NCI-H82 treated with DMSO at 0.1 percent for 48 hours (cell line): ENCODE data around the gene AGAP9.
"Not testable (repeated sequence)": the region's sequence is repeated elsewhere in the genome, so short reads cannot be mapped to it uniquely, and the experiment has no call there.

ENCODE experiments used
- DNase-seq: peaks from one replicate; lab custom pipeline; 2025; ENCODE audit not compliant: unreplicated experiment; lab: John Stamatoyannopoulos, UW

The AGAP9 gene

GRCh38 chr10:47458466-47459154 lies 64.8 kb downstream of the AGAP9 start:
- DNase-seq = no peak

DNA sequence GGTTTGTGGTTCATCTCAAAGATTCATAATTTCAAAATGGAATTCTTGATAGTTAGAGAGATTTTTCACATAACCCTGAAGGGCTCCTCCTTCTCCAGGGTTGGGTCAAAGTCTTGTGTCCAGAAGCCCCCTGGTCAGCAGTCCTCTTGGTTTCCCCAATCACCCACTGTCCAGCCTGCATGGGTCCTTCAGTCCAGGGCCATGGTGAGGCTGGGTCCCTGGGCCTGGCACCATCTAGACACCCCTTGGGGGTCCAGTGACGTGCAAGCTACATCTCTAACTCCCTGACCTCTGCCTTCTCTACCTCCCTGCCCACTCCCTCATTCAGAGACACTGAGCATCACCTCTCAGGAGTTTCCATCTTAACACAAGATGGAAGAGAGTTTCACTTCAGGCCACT lies 65.6 kb downstream of the AGAP9 start:
- DNase-seq = no peak

DNA sequence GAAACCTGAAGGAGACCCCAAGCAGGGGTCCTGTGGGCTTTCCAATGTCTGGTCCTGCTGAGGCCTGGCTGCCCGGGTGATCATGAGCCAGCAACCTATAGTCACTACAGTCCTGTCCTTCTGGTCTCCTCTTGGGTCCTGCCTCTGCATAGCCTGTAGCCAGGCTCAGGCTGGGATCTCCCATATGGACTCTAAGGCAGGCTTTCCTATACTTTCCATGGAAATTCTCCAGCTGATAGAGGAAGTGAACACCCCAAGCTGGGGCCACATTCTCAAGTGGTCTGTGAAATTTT lies 66.0 kb downstream of the AGAP9 start:
- no peak for DNase-seq

DNA sequence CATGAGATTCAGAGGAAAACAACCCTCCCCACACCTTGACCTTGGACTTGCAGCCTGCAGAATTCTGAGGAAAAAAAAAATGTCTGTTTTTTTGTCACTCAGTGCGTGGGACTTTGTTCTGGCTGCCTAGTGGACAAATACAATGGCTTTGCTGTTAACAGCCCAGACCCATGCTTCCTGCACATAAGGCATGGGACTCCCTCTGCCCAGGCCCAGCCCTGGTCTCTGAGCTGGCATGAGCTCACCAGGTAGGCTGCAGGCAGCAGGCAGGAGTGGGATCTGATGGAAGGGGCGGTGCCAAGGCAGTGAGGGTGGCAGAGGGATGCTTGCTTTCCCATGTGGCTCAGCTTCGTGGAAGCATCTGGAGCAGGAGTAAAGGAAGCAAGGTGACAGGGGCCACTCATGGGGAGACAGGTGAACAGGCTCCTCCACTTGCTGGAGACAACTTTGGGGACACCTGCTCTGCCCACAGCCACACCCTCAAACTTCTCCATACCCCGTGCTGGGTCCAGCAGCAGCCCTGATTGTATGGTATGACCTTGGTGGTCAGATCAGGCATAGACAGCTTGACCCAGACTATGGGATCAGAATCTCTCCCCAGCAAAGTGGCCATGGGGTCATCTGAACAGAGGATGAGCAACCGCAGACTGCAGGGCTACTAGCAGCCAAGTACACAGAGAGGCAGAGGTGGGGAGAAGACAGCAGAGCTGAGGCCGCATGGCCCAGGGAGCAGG lies 66.5 kb downstream of the AGAP9 start:
- DNase-seq = no peak

DNA sequence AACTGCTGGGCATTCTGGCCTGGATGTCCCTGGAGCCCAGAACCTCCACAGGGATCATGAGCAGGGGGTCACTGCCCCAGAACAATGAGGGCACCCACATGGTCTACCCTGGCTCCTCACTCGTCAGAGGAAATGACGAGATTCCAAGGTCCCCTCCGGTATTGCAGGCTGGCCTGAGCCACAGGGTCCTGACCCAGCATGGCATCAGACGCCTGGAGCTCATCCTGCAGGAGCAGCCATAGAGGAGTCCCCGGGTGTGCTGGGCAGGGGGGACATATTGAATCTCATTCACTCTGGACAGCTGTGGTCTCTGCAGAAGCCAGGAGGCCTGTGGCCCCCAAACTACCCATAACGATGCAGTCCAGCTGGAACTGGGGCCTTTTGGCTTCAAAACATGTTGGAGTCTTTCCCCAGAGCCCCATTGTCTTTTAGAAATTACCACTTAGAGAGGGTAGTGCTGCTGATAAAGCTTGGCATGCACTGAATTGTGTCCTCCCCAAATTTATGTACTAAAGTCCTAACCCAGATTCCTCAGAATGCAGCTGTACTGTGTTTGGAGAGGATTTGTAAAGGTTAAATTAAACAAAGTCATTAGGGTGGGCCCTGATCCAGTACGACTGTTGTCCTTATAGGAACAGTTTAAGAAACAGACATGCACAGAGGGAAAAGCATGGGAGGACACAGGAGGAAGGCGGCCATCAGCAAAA lies 67.2 kb downstream of the AGAP9 start:
- DNase-seq = no peak

- not testable (repeated sequence) for DNase-seq
Measured at GRCh38 chr10:47455350-47456078, 67.9 kb downstream of the AGAP9 start.

DNA sequence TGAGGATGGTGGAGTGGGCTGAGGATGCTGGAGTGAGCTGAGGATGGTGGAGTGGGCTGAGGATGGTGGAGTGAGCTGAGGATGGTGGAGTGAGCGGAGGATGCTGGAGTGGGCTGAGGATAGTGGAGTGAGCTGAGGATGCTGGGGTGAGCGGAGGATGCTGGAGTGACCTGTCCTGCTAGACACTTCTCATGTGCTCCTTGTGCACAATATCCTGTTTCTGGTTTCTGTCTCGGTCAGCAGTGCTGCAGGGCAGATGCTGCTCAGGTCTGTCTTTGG lies 68.7 kb downstream of the AGAP9 start:
- no peak for DNase-seq

DNA sequence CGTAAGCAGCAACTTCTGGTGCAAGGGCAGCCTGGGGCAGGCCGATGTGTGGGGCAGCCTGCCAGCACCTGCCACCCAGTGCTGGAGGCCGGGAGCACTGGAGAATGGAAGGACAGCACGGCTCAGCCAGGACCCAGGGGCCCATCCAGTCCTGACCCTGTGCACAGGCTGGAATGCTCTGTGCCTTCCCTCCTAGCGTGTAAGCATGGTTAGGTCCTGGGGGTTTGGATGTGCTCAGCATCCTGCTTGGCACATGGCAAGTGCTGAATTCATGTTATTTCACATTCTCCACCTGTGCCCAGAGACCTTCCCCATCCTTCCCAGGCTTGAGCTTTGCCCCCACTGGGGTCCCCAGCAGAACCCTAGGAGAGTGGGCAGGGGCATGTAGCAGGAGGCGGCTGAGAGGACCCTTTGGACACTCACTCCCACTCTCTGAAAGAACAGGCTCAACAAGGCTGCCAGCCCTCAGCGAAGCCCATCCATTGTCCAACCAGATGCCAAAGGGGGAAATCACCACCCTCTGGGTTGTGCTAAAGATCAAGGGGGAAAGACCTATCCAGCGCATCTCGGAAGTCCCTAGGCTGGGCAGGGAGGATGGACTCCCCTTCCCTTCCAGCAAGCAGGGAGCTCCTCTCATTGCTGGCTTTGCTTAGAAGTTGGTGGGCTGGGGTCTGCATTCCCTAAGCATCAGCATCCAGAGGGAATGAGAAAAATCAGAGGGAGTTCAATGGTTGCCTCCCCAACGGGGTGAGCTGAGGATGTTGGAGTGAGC lies 69.2 kb downstream of the AGAP9 start:
- no peak for DNase-seq

GRCh38 chr10:47453141-47454007 lies 70.1 kb downstream of the AGAP9 start:
- no peak for DNase-seq

GRCh38 chr10:47452495-47453140 lies 70.8 kb downstream of the AGAP9 start:
- DNase-seq = no peak

- no peak for DNase-seq
Measured at GRCh38 chr10:47451998-47452494, 71.4 kb downstream of the AGAP9 start.
